GM23338 (cell line): Measurements from ENCODE around the gene APBA2. TPM values are rescaled to one million over a fixed set of nuclear protein-coding genes. Genes with fewer than 3 reads are reported as not detected.

Experiments
- ATAC-seq: fragments of 200-7000 bp; cut with Tn5 transposase; 3 replicates; pipeline ENCODE4 v1.9.1; 2020
- DNase-seq: peaks from one replicate; pipeline ENCODE4 v3.0.0-alpha.2; 2015; ENCODE audit warnings: low spot score
- H2AFZ ChIP-seq: fragments of 200-600 bp; sonication (generic); 2 replicates; pipeline ENCODE4 v1.8.0; 2016; ENCODE audit warnings: antibody characterized with exemption, mild to moderate bottlenecking, moderate library complexity
- H3F3A ChIP-seq: fragments of 200-600 bp; sonication (generic); replicated peaks from 2 replicates; pipeline ENCODE4 v1.8.0; 2017; ENCODE audit warnings: antibody characterized with exemption, mixed run types, low read depth
- H3K27ac ChIP-seq: fragments of 200-600 bp; sonication (generic); 2 replicates; pipeline ENCODE4 v1.6.1; 2016; ENCODE audit warnings: low read depth
- H3K27me3 ChIP-seq: fragments of 200-600 bp; sonication (generic); 2 replicates; pipeline ENCODE4 v1.8.0; 2016; ENCODE audit warnings: mild to moderate bottlenecking, mixed run types, moderate library complexity; ENCODE audit not compliant: insufficient read depth
- H3K36me3 ChIP-seq: fragments of 200-600 bp; sonication (generic); 2 replicates; pipeline ENCODE4 v1.8.0; 2016; ENCODE audit warnings: mild to moderate bottlenecking; ENCODE audit not compliant: insufficient read depth
- H3K4me1 ChIP-seq: fragments of 200-600 bp; sonication (generic); 2 replicates; pipeline ENCODE4 v1.8.0; 2016; ENCODE audit warnings: mild to moderate bottlenecking, moderate library complexity; ENCODE audit not compliant: insufficient read depth
- H3K4me2 ChIP-seq: fragments of 200-600 bp; sonication (generic); 2 replicates; pipeline ENCODE4 v1.7.1; 2017; ENCODE audit warnings: mixed run types
- H3K4me3 ChIP-seq: fragments of 200-600 bp; sonication (generic); 2 replicates; pipeline ENCODE4 v1.6.1; 2016; ENCODE audit warnings: mixed run types
- H3K79me2 ChIP-seq: fragments of 200-600 bp; sonication (generic); replicated peaks from 2 replicates; pipeline ENCODE4 v1.8.0; 2017; ENCODE audit warnings: mild to moderate bottlenecking; ENCODE audit not compliant: insufficient read depth
- H3K9me2 ChIP-seq: fragments of 200-600 bp; sonication (generic); 2 replicates; pipeline ENCODE4 v1.8.0; 2017; ENCODE audit not compliant: insufficient read depth
- H4K20me1 ChIP-seq: fragments of 200-600 bp; sonication (generic); replicated peaks from 2 replicates; pipeline ENCODE4 v1.8.0; 2017; ENCODE audit warnings: mild to moderate bottlenecking; ENCODE audit not compliant: insufficient read depth
- H3K27ac Mint-ChIP-seq: 2 replicates; pipeline ENCODE4 v1.8.0; 2020; ENCODE audit warnings: inconsistent platforms, mild to moderate bottlenecking, moderate library complexity, mixed read lengths
- H3K27me3 Mint-ChIP-seq: 3 replicates; pipeline ENCODE4 v1.8.0; 2022; ENCODE audit warnings: low read depth, mild to moderate bottlenecking, moderate library complexity, mixed read lengths, inconsistent platforms; ENCODE audit not compliant: insufficient read depth, poor library complexity
- H3K36me3 Mint-ChIP-seq: 3 replicates; pipeline ENCODE4 v1.8.0; 2021; ENCODE audit warnings: low read depth, mild to moderate bottlenecking, inconsistent platforms, moderate library complexity, mixed read lengths
- H3K4me1 Mint-ChIP-seq: 3 replicates; pipeline ENCODE4 v1.8.0; 2020; ENCODE audit warnings: mild to moderate bottlenecking, inconsistent platforms, mixed read lengths
- H3K4me3 Mint-ChIP-seq: 3 replicates; pipeline ENCODE4 v1.8.0; 2021; ENCODE audit warnings: moderate library complexity, mild to moderate bottlenecking, inconsistent platforms, mixed read lengths
- H3K9me3 Mint-ChIP-seq: 3 replicates; pipeline ENCODE4 v1.8.0; 2020; ENCODE audit warnings: moderate library complexity, mild to moderate bottlenecking, inconsistent platforms, mixed read lengths
- CREB1 ChIP-seq: fragments of 250-450 bp; sonication (Bioruptor Pico); IDR thresholded peaks from 2 replicates; pipeline ENCODE4 v1.5.0; 2020; ENCODE audit warnings: low read depth, mild to moderate bottlenecking, moderate library complexity
- CTCF ChIP-seq, 2 experiments: fragments of 200-600 bp in 1 of 2; sonication (generic) in 1 of 2; conservative IDR thresholded peaks; 2 replicates each; pipeline versions ENCODE4 v1.5.1 to v1.6.1; 2016 to 2017; ENCODE audit warnings: antibody characterized with exemption in 2 of 2, low read depth in 2 of 2, mild to moderate bottlenecking in 2 of 2, moderate library complexity in 1 of 2
- ETS1 ChIP-seq: IDR thresholded peaks from 2 replicates; pipeline ENCODE4 v1.6.1; 2016; ENCODE audit warnings: antibody characterized with exemption
- EZH2 ChIP-seq: fragments of 200-600 bp; sonication (generic); IDR thresholded peaks from one replicate; pipeline ENCODE4 v1.8.0; 2017; ENCODE audit warnings: antibody characterized with exemption, mild to moderate bottlenecking, low read depth; ENCODE audit not compliant: unreplicated experiment
- POLR2AphosphoS5 ChIP-seq: IDR thresholded peaks from 2 replicates; pipeline ENCODE4 v1.6.1; 2016; ENCODE audit warnings: antibody characterized with exemption, low read depth
- REST ChIP-seq: IDR thresholded peaks from one replicate; pipeline ENCODE4 v1.6.1; 2018; ENCODE audit warnings: antibody characterized with exemption; ENCODE audit not compliant: unreplicated experiment
- STAT1 ChIP-seq: IDR thresholded peaks from one replicate; pipeline ENCODE4 v1.6.1; 2016; ENCODE audit warnings: antibody characterized with exemption; ENCODE audit not compliant: unreplicated experiment
- ZNF462 ChIP-seq: fragments of 250-450 bp; sonication (Bioruptor Pico); IDR thresholded peaks from 2 replicates; pipeline ENCODE4 v1.5.0; 2020; ENCODE audit warnings: mild to moderate bottlenecking, moderate library complexity
- polyA plus RNA-seq: library from polyadenylated mRNA; unstranded; fragments of >200 nt; fragmentation: Nextera tagmentation; extraction: Ambion mirVana; gene quantifications from 2 replicates; pipeline ENCODE4 v1.2.1, GENCODE V29; 2016
- total RNA-seq: library from RNA; depleted of rRNA; stranded (reverse); fragments of >200 nt; shearing (Covaris generic); gene quantifications from 2 replicates; pipeline ENCODE4 v1.2.3, GENCODE V29; 2014

APBA2 gene
- total and polyA plus RNA-seq, 2 experiments from 2014 or later = 5.9 to 24.7 TPM

GRCh38 chr15:29143909-29144635, 258.3 kb downstream of the APBA2 start:
- no peaks in the 10 kb centered on the region for H3K79me2 ChIP-seq
- H3K4me3 Mint-ChIP-seq = no peak overlapping the region
- H3K4me1 Mint-ChIP-seq = peaks cover 23% of the 10 kb centered on the region
- H3K4me2 ChIP-seq = no peak overlapping the region
- no peaks in the 10 kb centered on the region for H3K27me3 Mint-ChIP-seq
- no peaks in the 10 kb centered on the region for H3K36me3 Mint-ChIP-seq
- H3K4me1 ChIP-seq = peaks cover 15% of the 10 kb centered on the region
- H3F3A ChIP-seq = no peaks in the 10 kb centered on the region
- no peak overlapping the region for H2AFZ ChIP-seq
- ATAC-seq (no peak), DNase-seq (no peak)
- H3K9me3 Mint-ChIP-seq = no peaks in the 10 kb centered on the region; the same call in 2 of the 3 replicates
- no peaks in the 10 kb centered on the region for H4K20me1 ChIP-seq
- no peak overlapping the region for H3K27ac ChIP-seq
- H3K27me3 ChIP-seq = no peaks in the 10 kb centered on the region
- TF ChIP-seq EZH2 (no peak), CREB1 (no peak), CTCF (conservative IDR thresholded peaks at IDR 0.05; ENCODE audit: low read depth in 2 of 2) (no peak), STAT1 (no peak), REST (no peak), ZNF462 (CRISPR knock-in tag) (no peak), POLR2AphosphoS5 (no peak), ETS1 (no peak)
- H3K36me3 ChIP-seq = no peaks in the 10 kb centered on the region
- no peak overlapping the region for H3K4me3 ChIP-seq
- H3K27ac Mint-ChIP-seq = no peak overlapping the region
- no peaks in the 10 kb centered on the region for H3K9me2 ChIP-seq
